K562 (cell line): ENCODE measurements around the gene RINL. TPM values are rescaled to one million over a fixed set of nuclear protein-coding genes. Genes with fewer than 3 reads are reported as not detected.

ENCODE experiments used
- ARHGAP35 ChIP-seq: fragments of 450-650 bp; IDR thresholded peaks from 2 replicates; pipeline ENCODE4 v1.6.1; 2018; ENCODE audit not compliant: partially characterized antibody
- CBFB ChIP-seq: sonication (generic); formaldehyde crosslinking; IDR thresholded peaks from 2 replicates; pipeline ENCODE4 v1.4.0; 2020; ENCODE audit warnings: mild to moderate bottlenecking, missing genetic modification reagents
- NFXL1 ChIP-seq: fragments of 450-650 bp; formaldehyde crosslinking; IDR thresholded peaks from 2 replicates; pipeline ENCODE4 v1.4.0; 2021; ENCODE audit warnings: mild to moderate bottlenecking
- PHF20 ChIP-seq: fragments of 450-650 bp; IDR thresholded peaks from 2 replicates; pipeline ENCODE4 v1.6.1; 2018; ENCODE audit not compliant: partially characterized antibody
- SMAD1 ChIP-seq: fragments of 150-350 bp; IDR thresholded peaks from 2 replicates; pipeline ENCODE4 v1.6.1; 2014; ENCODE audit warnings: low read length, low read depth; ENCODE audit not compliant: partially characterized antibody
- ZNF274 ChIP-seq: IDR thresholded peaks from 2 replicates; pipeline ENCODE4 v1.6.1; 2011; ENCODE audit warnings: low read depth, mild to moderate bottlenecking, low read length, moderate library complexity, borderline replicate concordance
- ZNF347 ChIP-seq: fragments of 450-650 bp; formaldehyde crosslinking; IDR thresholded peaks from 2 replicates; pipeline ENCODE4 v1.4.0; 2020; ENCODE audit warnings: low read depth, mild to moderate bottlenecking, moderate library complexity
- ZNF407 ChIP-seq: fragments of 450-650 bp; IDR thresholded peaks from 2 replicates; pipeline ENCODE4 v1.6.1; 2016; ENCODE audit warnings: low read depth
- ZNF444 ChIP-seq: fragments of 250-450 bp; sonication (Bioruptor Pico); IDR thresholded peaks from 2 replicates; pipeline ENCODE4 v1.4.0; 2020; ENCODE audit warnings: mild to moderate bottlenecking, moderate library complexity
- polyA plus RNA-seq, 8 experiments: library from polyadenylated mRNA; depleted of rRNA in 4 of 8; stranded (reverse) in 5 of 8; unstranded in 3 of 8; fragments of >200 nt; fragmentation: Nextera tagmentation in 2 of 8; fragmentation: Illumina TruSeq in 1 of 8; extraction: Ambion mirVana in 2 of 8; extraction: Trizol in 1 of 8; gene quantifications; 2 replicates each; pipeline versions ENCODE4 v1.2.1 to v1.2.3, GENCODE V29; 2011 to 2014; ENCODE audit warnings: inconsistent platforms in 1 of 8, missing spikeins in 1 of 8
- total RNA-seq, 7 experiments: library from RNA; depleted of rRNA in 6 of 7; stranded (reverse); fragments of >200 nt in 6 of 7; fragmentation: Illumina TruSeq in 2 of 7; extraction: Trizol in 2 of 7; gene quantifications; 2 replicates each; pipeline versions ENCODE4 v1.2.1 to v1.2.3, GENCODE V29; 2011 to 2021; ENCODE audit warnings: low replicate concordance in 1 of 7
- TF ChIP-seq, protein P1 (sequence below), 2 experiments: fragments of 450-650 bp; formaldehyde crosslinking in 1 of 2; IDR thresholded peaks; 2 replicates each; pipeline versions ENCODE4 v1.4.0 to v1.6.1; 2014 to 2020; ENCODE audit warnings: mild to moderate bottlenecking in 2 of 2, borderline replicate concordance in 1 of 2, low read depth in 1 of 2

RINL gene
- total and polyA plus RNA-seq, 9 of the 15 experiments (the other 6 are each of a cell fraction or from before 2014, with no cell fraction given) = 0.82 to 10.9 (median 4.9) TPM

- no peak for TF ChIP-seq ZNF407
- no peak for TF ChIP-seq ARHGAP35
- peak; percentile 88 for TF ChIP-seq ZNF444 (CRISPR knock-in tag)
- TF ChIP-seq ZNF347 (CRISPR knock-in tag) = no peak
- no peak for TF ChIP-seq NFXL1 (CRISPR knock-in tag)
- no peak for TF ChIP-seq CBFB (CRISPR knock-in tag)
- no peak for TF ChIP-seq SMAD1
- TF ChIP-seq PHF20 = peak; percentile 38
- TF ChIP-seq ZNF274 = no peak
- TF ChIP-seq, protein P1, sequence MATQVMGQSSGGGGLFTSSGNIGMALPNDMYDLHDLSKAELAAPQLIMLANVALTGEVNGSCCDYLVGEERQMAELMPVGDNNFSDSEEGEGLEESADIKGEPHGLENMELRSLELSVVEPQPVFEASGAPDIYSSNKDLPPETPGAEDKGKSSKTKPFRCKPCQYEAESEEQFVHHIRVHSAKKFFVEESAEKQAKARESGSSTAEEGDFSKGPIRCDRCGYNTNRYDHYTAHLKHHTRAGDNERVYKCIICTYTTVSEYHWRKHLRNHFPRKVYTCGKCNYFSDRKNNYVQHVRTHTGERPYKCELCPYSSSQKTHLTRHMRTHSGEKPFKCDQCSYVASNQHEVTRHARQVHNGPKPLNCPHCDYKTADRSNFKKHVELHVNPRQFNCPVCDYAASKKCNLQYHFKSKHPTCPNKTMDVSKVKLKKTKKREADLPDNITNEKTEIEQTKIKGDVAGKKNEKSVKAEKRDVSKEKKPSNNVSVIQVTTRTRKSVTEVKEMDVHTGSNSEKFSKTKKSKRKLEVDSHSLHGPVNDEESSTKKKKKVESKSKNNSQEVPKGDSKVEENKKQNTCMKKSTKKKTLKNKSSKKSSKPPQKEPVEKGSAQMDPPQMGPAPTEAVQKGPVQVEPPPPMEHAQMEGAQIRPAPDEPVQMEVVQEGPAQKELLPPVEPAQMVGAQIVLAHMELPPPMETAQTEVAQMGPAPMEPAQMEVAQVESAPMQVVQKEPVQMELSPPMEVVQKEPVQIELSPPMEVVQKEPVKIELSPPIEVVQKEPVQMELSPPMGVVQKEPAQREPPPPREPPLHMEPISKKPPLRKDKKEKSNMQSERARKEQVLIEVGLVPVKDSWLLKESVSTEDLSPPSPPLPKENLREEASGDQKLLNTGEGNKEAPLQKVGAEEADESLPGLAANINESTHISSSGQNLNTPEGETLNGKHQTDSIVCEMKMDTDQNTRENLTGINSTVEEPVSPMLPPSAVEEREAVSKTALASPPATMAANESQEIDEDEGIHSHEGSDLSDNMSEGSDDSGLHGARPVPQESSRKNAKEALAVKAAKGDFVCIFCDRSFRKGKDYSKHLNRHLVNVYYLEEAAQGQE (IDR thresholded peaks at IDR 0.05; ENCODE audit: borderline replicate concordance) = peak; percentile 73
- TF ChIP-seq, protein P1 (CRISPR knock-in tag; IDR thresholded peaks at IDR 0.05; ENCODE audit: low read depth) = 0 out of 2 replicates have a peak, but pooled peaks have one; percentile 63
Observed at GRCh38 chr19:38851622-38852230, 26.3 kb downstream of the RINL start (continued).
